Activated CD4-positive, CD25-positive, alpha-beta regulatory T cell treated with anti-CD3 and anti-CD28 coated beads, Interleukin-2, amount 50 U/mL, for 24 hours (primary cell): ENCODE data around the gene RTN4.
"Not testable (repeated sequence)": the region's sequence is repeated elsewhere in the genome, so short reads cannot be mapped to it uniquely, and the experiment has no call there.

Experiments used
- ATAC-seq, 2 donors: fragments of 150-1000 bp; cut with Tn5 transposase; one replicate each; pipeline ENCODE4 v1.10.0; 2021; ENCODE audit warnings: mild to moderate bottlenecking in 1 of 2, moderate library complexity in 1 of 2

RTN4 gene

DNA sequence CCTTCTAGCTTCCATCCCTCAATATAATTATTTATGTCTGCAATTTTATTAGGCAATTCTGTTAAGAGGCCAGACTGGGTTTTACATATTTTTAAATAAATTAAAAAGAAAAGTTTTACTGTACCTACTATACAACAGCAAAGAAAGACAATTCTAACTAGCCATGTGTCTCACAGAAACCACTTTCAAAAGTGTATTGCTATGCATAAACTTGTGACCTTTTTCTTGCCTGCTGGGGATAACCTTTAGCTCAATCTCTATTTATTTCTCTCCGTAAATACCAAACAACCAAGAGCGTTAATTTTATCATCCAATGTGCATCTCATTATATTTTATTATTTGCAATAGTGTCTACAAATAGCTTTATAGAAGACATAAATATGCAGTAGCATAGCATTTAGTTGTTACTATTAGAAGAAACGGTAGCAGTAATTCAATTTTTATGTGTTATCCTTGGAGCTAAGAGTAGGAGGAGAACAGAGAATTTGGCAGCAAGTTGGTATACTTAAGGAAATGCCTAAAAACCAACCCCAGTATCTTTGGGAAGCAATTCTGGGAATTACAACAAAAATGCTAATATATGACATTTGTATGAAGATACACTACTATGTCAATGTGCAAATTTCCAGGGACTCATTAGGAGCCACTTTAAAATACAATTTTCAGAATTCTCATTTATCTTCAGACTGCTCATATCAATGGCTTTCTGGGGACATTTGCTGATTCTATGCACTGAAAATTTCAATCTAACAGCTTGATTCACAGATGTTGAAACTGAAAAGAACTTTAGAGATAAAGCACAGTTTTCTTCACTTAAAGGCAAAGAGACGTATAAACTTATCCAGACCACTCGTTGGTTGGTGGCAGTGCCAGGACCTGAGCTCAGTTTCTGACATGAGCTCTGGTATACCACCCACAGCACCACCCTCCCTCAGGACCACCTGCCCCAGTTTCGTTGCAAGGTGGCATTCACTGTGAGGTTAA is 23.0 kb upstream of the RTN4 start:
- ATAC-seq = no peak

DNA sequence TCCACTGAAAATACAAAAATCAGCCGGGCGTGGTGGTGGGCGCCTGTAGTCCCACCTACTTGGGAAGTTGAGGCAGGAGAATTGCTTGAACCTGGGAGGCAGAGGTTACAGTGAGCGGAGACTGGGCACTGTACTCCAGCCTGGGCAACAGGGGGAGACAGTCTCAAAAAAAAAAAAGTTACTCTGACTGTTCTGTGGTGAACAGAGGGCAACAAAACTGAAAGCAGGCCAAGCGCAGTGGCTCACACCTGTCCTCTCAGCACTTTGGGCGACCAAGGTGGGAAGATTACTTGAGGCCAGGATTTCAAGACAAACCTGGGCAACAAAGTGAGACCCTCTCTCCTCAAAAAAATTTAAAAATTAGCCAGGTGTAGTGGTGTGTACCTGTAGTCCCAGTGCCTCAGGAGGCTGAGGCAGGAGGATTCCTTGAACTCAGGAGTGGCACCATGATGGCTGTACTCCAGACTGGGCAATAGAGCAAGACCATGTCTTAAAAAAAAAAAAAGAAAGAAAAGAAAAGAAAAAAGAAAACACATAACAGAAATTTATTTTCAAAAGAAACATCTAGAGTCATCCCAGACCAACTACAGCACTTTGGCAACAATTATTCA is 13.6 kb upstream of the RTN4 start:
- ATAC-seq = no peak

GRCh38 chr2:55063226-55063625 is 13.0 kb upstream of the RTN4 start:
- peak in 1 of 2 donors; percentile 53 for ATAC-seq

DNA sequence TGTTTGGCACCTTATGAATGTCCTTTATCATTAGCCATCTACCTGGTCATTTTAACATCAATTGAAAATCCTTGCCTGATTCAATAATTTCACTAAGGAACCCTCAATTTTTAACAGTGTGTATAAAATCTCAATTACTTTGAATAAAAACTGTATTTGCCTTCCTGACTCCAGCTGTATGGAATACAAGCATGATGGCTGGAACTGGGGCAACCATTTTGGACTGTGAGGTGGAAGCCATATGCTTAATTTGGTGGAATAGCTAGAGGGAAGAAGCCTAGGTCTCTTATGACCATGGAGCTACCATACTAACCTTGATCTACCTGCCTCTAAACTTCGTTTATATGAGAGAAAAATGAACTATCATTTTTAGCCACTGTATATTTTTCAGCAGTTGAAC is 12.5 kb upstream of the RTN4 start:
- no peak for ATAC-seq

- no peak for ATAC-seq
These were observed 11.5 kb upstream of the RTN4 start for GRCh38 chr2:55061523-55062344.

- ATAC-seq = no peak
These were observed 9.5 kb upstream of the RTN4 start for GRCh38 chr2:55059793-55060192.

DNA sequence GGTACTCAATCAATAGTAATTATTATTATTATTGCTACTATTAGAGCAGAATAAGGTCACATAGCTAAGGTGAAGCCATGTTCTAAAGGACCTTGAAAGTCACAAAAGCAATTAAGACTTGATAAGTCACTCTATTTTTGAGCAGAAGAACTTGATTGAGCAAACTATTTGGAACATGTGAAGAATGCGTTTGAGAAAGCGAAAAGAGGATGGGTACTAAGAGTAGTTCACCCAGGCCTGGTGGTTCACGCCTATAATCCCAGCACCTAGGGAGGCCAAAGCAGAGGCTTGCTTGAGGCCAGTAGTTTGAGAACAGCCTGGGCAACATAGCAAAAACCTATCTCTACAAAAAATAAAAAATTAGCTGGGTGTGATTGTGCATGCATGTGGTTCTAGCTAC is 7.2 kb upstream of the RTN4 start:
- ATAC-seq = no peak

DNA sequence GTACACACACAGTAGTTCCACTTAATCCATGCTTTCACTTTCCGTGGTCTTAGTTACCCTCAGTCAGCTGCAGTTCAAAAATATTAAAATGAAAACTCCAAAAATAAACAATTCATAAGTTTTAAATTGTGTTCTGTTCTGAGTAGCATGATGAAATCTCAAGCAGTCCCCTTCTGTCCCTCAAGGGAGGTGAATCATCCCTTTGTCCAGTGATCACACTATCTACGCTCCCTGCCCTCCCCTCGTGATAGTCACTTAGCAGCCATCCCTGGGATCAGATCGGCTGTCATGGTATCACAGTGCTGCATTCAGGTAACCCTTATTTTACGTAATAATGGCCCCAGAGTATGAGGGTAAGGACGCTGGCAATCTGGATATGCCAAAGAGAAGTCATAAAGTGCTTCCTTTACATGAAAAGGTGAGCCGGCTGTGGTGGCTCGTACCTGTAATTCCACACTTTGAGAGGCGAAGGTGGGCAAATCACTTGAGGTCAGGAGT is 5.8 kb upstream of the RTN4 start:
- ATAC-seq = no peak

DNA sequence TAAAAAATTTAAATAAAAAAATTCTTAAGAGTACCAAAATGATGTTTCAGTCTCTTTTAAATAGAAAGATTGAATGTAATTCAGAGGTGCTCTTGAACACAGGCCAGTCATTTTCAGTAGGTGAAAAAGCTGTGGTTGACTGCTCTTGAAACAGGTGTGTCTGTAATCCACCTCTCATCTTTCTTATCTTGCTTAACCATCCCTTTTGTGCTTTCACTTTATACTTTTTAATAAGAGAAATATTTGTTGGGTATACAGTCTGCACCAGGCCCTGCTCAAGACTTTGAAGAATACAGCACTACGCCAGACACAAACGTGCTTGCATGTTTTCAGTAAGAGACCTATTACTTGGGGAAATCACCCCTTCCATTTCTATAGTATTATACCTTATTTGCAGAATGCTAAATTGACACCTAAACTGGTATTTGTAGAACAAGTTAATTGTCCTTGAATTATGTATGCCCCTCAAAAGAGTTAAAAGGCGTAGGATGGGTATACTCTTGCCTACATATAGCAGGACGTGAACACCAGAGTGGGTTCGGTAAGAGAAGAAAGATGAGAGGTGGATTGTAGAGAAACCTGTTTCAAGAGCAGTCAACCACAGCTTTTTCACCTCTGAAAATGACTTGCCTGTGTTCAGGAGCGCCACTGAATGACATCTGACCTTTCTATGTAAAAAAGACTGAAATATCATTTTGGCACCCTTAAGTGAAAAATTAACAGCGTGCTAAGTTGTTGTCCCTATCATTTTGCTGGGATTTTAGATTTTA is 4.0 kb upstream of the RTN4 start:
- ATAC-seq = peak in 1 of 2 donors; percentile 2

DNA sequence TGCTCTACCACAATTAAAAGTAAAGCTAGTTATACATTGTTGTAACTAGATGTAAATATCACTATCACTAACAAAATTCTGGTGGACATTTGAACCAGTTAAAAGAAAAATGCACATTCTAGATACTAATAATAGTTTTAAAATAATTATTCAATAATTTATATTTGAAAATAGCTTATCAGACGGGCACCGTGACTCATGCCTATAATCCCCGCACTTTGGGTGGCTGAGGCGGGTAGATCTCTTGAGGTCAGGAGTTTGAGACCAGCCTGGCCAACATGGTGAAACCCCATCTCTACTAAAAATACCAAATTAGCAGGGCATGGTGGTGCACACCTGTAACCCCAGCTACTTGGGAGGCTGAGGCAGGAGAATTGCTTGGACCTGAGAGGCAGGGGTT is 3.0 kb upstream of the RTN4 start:
- ATAC-seq = not testable (repeated sequence)

DNA sequence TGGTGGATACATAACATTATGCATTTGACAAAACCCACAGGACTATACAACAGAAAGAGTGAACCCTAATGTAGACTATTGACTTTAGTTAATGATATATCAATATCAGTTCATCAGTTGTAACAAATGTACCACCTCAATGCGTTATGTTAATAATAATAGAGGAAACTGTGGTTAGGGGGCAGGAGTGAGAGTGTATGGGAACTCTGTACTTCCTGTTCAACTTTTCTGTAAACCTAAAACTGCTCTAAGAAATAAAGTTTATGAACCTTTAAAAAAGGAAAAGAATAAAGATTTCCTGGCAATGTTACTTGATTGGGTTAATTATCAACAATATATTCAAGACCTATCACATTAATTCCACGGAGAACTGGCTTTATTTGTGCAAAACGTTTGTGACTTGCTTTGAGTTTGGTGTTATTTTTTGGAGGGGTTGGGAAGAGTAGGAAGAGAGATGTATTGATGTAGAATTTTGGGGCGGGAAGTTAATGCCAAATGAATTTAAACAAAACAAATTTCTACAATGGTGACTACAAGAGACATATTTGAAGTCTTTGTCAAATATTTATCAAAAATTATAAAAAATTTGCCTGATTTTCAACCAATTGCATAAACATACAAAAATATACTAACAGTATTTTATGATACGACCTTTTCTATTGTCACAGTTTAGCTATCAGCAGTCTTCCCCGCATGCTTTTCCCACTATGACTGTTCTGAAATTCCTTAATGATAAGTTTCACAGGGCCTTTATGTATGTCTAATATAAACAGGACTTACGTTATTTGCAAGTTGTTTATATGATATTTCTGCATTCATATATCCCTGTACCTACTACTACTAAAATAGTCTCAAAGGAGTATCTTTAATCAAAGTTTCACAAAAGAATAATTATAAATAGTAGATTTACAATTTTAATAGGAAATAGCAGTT is 2.1 kb upstream of the RTN4 start:
- ATAC-seq = no peak

GRCh38 chr2:55051026-55051866 is 995 bp upstream of the RTN4 start:
- ATAC-seq = no peak

- ATAC-seq = no peak
These were observed 491 bp downstream of the RTN4 start for GRCh38 chr2:55049821-55050099.

DNA sequence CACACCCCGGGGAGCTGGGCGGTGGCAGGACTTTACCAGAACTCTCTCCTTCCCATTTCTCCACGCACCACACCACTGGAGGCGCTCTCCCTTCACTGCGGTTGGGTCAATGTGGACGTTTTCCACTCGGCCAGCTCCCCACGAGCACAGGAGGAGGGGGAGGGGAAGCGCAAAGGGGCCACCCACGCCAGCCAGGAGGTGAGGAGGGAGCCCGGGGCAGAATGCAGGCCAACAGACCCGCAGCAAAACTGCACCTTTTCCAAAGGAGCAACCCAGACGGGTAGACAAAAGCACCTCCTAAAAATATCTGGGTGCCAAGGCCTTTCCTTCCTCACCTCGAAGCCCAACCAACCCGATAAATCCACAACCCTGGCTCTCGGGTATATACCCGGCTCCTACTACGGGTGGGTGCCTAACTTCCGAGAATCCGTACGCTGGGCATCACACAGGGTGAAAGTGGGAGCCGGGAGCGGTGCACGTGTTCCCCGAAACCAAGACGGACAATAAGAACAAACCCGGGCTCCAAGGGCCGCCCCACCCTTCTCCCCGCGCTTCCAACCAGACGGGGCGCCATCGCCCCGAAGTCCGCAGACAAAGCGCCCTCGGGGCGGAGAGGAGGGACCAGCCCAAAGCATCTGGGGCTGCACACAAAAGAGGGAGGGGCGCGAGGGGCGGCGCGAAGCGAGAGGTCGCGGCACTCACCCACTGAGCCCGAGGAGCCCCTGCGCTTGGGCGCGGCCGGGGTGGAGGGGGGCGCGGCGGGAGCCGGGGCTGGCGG is 1.0 kb downstream of the RTN4 start:
- ATAC-seq = peak in 1 of 2 donors; percentile 1

GRCh38 chr2:55048508-55049042 is 1.7 kb downstream of the RTN4 start:
- no peak for ATAC-seq

GRCh38 chr2:55047677-55048299 is 2.5 kb downstream of the RTN4 start:
- ATAC-seq = no peak

- no peak for ATAC-seq
These were observed 4.5 kb downstream of the RTN4 start for GRCh38 chr2:55045780-55046179.

DNA sequence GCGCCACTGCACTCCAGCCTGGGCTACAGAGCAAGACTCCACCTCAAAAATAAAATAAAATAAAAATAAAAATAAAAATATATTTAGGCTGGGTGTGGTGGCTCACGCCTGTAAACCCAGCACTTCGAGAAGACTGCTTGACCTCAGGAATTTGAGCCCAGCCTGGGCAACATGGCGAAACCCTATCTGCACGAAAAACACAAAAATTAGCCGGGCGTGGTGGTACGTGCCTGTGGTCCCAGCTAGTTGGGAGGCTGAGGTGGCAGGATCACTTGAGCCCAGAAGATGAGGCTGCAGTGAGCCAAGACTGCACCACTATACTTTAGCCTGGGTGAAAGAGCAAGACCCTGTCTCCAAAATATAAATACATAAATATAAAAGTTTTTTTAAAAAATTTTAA is 6.4 kb downstream of the RTN4 start:
- ATAC-seq = no peak

DNA sequence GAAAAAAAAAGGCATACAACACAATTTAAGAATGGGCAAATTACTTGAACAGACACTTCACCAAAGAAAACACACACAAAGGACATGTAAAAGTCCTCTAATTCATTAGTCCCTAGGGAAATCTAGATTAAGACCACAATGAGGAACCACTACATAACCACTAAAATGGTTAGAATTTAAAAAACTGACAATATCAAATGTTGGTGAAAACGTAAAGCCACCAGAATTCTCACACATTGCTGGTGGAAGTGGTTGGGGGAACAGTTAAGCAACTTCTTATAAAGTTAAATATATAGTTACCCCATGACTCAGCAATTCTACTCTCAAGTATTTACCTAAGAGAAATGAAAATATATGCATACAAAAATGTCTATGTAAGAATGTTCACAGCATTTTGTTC is 11.8 kb downstream of the RTN4 start:
- no peak for ATAC-seq
